HFF-Myc (cell line): Measurements from ENCODE around the gene GEMIN4.
"Not testable (repeated sequence)": the region's sequence is repeated elsewhere in the genome, so short reads cannot be mapped to it uniquely, and the experiment has no call there.

Source experiments
- DNase-seq: peaks from one replicate; pipeline ENCODE4 v3.0.0-alpha.2; 2011; ENCODE audit warnings: low read depth; ENCODE audit errors: extremely low read depth
- H3K4me3 ChIP-seq: replicated peaks from 2 replicates; pipeline ENCODE4 v1.5.1; 2011; ENCODE audit warnings: low read depth, mild to moderate bottlenecking, control low read depth, low read length
- CTCF ChIP-seq: IDR thresholded peaks from 2 replicates; pipeline ENCODE4 v1.5.1; 2012; ENCODE audit warnings: mild to moderate bottlenecking, low read depth, low read length, control low read depth; ENCODE audit errors: missing control alignments

Gene GEMIN4

GRCh38 chr17:789160-789840 lies 37.2 kb upstream of the GEMIN4 start:
- H3K4me3 ChIP-seq, result no peak overlapping the region
- DNase-seq, result no peak
- no peak for TF ChIP-seq CTCF

- no peak for TF ChIP-seq CTCF
- DNase-seq, result no peak
- H3K4me3 ChIP-seq, result no peak overlapping the region
Observed at GRCh38 chr17:788551-788950, 36.5 kb upstream of the GEMIN4 start.

GRCh38 chr17:787641-788221 lies 35.7 kb upstream of the GEMIN4 start:
- H3K4me3 ChIP-seq, result no peak overlapping the region
- no peak for TF ChIP-seq CTCF
- no peak for DNase-seq

- H3K4me3 ChIP-seq, DNase-seq: not testable (repeated sequence)
Observed at GRCh38 chr17:785901-786300, 33.8 kb upstream of the GEMIN4 start.

- TF ChIP-seq CTCF, result no peak
- H3K4me3 ChIP-seq, result peak overlapping the region; percentile 98
- no peak for DNase-seq
Observed at GRCh38 chr17:784143-784542, 32.1 kb upstream of the GEMIN4 start.

- TF ChIP-seq CTCF, result no peak
- H3K4me3 ChIP-seq, result peak within 1 kb of the TSS; percentile 98
- peak; percentile 63 for DNase-seq
Observed at GRCh38 chr17:781805-782731, 30.0 kb upstream of the GEMIN4 start, which contains the start of the genes GLOD4 and MRM3. GLOD4 (minus strand) TSS chr17:782280; CDS start chr17:782255, 25 bp downstream. MRM3 (plus strand) TSS chr17:782353; CDS start chr17:782379, 26 bp downstream.

GRCh38 chr17:778096-778495 lies 26.0 kb upstream of the GEMIN4 start:
- TF ChIP-seq CTCF, result no peak
- H3K4me3 ChIP-seq, result no peak overlapping the region
- no peak for DNase-seq
